ELR (cell line): ENCODE measurements around the gene PICK1.
"Not testable (repeated sequence)": the region's sequence is repeated elsewhere in the genome, so short reads cannot be mapped to it uniquely, and the experiment has no call there.

Source experiments
- DNase-seq: peaks from one replicate; pipeline ENCODE4 v3.0.0-alpha.2; 2015; ENCODE audit warnings: low read depth

The PICK1 gene

GRCh38 chr22:38114484-38115398 lies 57.5 kb downstream of the PICK1 start:
- peak; percentile 85 for DNase-seq

GRCh38 chr22:38115423-38116205 lies 58.4 kb downstream of the PICK1 start:
- DNase-seq: no peak

GRCh38 chr22:38117556-38117955 lies 60.4 kb downstream of the PICK1 start:
- DNase-seq: not testable (repeated sequence)

DNA sequence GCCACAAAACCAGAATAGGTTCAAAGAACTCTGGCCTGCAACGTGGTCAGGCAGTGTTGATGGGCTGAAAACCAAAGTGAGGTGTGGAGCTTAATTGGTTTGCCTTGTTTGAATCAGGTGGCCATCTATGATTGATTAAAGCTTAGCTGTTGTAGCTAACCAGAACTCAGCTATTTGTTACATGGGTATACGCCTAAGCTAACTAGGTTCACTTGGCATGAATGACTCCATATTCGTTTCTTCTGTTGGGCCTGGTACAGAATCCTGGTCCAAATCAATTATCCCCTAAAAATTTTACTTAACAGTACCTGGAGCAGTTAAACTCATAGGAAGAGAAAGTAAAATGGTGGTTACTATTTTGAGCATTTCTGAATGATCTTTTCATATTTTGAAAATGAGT lies 61.0 kb downstream of the PICK1 start:
- DNase-seq: no peak

GRCh38 chr22:38118747-38119146 lies 61.5 kb downstream of the PICK1 start:
- DNase-seq: not testable (repeated sequence)

GRCh38 chr22:38120359-38121110 lies 63.3 kb downstream of the PICK1 start:
- no peak for DNase-seq

DNA sequence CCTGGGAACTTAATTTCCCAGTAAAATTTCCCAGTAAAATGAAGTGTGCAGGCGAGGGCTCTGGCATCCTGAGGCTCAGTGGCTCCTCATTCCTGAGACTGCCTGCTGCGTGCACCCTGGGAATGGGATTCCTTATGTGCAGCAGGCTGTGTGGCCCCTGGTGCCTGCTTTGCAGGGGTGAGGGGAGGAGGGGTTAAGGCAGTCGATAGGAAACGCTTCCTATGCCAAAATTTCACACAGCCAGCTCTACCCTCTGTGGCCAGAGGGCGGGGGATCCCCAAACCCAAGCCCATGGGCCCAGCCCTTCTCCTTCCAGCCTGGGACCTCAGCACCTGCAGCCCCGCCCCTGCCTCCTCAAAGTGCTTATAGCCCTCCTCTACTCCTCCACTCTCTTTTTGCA lies 65.4 kb downstream of the PICK1 start:
- DNase-seq: no peak

GRCh38 chr22:38124236-38124974 lies 67.2 kb downstream of the PICK1 start:
- DNase-seq: peak; percentile 58

DNA sequence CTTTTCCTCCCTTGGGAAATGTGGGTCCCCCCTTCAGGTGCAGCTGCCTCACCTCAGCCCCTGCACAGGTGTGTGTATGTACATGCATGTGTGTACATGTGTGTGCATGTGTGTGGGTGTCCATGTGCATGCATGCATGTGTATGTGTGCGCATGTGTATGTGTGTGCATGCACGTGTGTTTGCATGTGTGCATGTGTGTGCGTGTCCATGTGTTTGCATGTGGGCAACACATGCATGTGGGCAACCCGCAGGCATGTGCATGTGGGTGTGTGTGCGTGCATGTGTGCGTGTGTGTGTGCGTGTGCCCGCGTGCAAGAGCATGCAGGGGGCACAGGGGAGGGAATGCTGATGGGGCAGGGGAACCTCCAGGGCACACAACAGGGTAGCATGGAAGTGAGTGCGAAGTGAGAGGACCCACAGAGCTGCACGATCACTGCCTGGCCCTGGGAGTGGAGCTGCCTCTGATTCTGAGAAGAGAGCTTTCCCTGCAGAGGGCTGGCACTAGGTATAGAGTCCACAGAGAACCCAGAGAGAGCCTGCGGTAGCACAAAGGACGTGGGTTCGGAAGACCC lies 67.9 kb downstream of the PICK1 start:
- DNase-seq: no peak
